Measurements from ENCODE around the gene SCLY. TPM values are rescaled to one million over a fixed set of nuclear protein-coding genes. Genes with fewer than 3 reads are reported as not detected.
A peak's percentile ranks its signal among the peaks of the same experiment; 100 is the strongest.

The SCLY gene
- total RNA-seq, 2 donors from 2014 or later: 18.5 to 32.4 TPM

DNA sequence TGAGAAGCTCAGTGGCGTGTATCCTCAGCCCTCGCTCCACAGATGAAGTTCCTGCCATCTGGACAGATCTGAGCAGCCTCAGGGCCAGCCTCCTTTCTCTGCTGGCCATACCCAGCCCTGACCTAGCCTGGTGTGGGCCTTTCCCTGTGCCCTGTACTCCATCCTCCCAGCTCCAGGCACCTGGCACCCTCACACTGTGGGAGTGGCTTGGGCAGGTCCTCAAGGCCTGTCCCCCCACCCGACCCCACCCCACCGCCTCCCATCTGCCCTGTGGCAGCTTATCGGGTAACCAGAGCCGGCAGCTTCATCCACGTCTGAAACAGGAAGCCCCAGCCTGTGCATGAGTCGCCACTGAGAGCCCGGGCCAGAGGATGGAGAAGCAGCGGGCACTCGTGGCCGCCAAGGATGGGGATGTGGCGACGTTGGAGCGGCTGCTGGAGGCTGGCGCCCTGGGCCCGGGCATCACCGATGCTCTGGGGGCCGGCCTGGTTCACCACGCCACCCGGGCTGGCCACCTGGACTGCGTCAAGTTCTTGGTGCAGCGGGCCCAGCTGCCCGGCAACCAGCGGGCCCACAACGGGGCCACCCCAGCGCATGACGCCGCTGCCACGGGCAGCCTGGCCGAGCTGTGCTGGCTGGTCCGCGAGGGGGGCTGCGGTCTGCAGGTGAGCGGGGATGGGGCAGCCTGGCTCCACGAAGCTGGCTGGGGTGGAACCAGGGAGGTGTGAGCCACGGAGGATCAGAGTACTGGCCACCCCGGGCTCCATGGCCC, 39.4 kb downstream of the SCLY start, which contains the start of gene ESPNL:
Gene ESPNL (plus strand): TSS at position 292 of the 772 bp plus-strand sequence. CDS start 80 bp downstream, at position 372.
- ATAC-seq (no peak), DNase-seq (peak in 2 of 4 donors; percentile 11 to 13)
- TF ChIP-seq POLR2A (IDR thresholded peaks at IDR 0.05) (no peak), CTCF (IDR thresholded peaks at IDR 0.05) (no peak)
- Histone ChIP-seq H3K4me1 (peaks cover 35% of the 10 kb centered on the region), H3K36me3 (replicated peaks in 1 of 2; ENCODE audit: insufficient read depth in 1 of 2, low read depth in 2 of 2) (no peaks in the 10 kb centered on the region), H3K27ac (peak within 1 kb of the TSS in 2 of 4 donors; percentile 14 to 55), H3K9me3 (no peaks in the 10 kb centered on the region), H3K4me3 (no peak within 1 kb of the TSS), H3K27me3 (no peaks in the 10 kb centered on the region)
- intact Hi-C loops (cut with DNase I): no loop called here
- 82 to 100% methylated on average over 3 to 36 of the region's 38 CpGs for WGBS, 2 donors

DNA sequence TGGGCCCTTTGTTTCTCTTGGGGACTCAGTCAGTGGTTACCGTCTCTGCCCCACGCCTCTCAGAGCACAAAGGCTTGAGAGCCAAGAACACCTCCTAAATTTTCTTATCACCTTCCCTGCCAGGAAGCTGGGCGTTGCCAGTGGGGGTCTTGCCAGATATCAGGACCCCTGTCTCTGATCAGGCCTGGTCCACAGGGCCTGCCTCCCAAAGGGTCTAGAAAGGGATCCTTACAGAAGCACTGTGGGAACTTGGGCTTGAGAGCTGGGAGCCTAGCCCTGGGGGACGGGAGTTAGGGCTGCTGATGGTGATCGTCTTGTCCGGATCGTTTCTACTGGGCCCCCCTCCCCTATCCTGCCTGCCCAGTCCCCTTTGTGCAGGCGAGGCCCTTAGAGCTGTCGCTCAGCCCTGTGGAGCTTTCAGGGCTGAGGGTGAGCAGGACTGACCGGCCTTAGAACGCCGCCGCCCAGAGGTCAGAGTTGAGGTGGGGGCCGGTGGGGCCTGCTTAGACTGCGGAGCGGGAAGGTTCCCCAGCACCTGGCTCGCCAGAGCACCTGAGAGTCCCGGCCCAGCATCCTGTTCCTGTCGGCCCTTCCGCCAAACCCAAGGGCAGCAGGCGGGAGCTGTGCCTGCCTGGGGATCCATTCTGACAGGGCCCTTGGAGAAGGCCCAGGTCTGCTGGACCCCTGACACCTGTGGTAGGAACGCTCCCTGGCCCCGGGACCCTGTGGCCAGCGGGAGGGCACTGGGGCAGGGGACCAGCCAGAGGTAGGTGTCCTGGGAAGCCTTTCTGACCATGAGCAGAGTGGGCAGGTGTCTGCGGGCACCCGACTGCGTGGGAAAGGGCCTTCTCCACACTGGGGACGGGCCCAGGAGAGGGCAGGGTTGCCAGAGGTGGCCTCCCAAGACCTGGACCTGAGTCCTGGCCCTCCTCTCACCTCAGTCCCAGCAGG, 40.3 kb downstream of the SCLY start:
- intact Hi-C loops (cut with DNase I): no loop called here
- no peak for ATAC-seq
- no peaks in the 10 kb centered on the region for H3K36me3 ChIP-seq (replicated peaks in 1 of 2; ENCODE audit: insufficient read depth in 1 of 2, low read depth in 2 of 2)
- peak in 2 of 4 donors; percentile 8 to 9 for DNase-seq
- WGBS, 2 donors: 86 to 100% methylated on average over 4 to 23 of the region's 28 CpGs
- H3K27ac ChIP-seq: no peak overlapping the region
- H3K4me1 ChIP-seq: peaks cover 30% of the 10 kb centered on the region
- TF ChIP-seq POLR2A (IDR thresholded peaks at IDR 0.05): no peak
- no peak for TF ChIP-seq CTCF (IDR thresholded peaks at IDR 0.05)
- H3K4me3 ChIP-seq: no peak overlapping the region
- no peaks in the 10 kb centered on the region for H3K9me3 ChIP-seq
- no peaks in the 10 kb centered on the region for H3K27me3 ChIP-seq

- no peak for TF ChIP-seq POLR2A (IDR thresholded peaks at IDR 0.05)
- no peak for TF ChIP-seq CTCF (IDR thresholded peaks at IDR 0.05)
- H3K9me3 ChIP-seq: no peaks in the 10 kb centered on the region
- H3K4me1 ChIP-seq: peaks cover 21% of the 10 kb centered on the region
- WGBS, 2 donors: 93 to 96% methylated on average over 12 to 29 of the region's 30 CpGs
- H3K27ac ChIP-seq: no peak overlapping the region
- no peaks in the 10 kb centered on the region for H3K27me3 ChIP-seq
- DNase-seq (peak in 1 of 4 donors; percentile 11), ATAC-seq (no peak)
- no peak overlapping the region for H3K4me3 ChIP-seq
- intact Hi-C loops (cut with DNase I): no loop called here
- no peaks in the 10 kb centered on the region for H3K36me3 ChIP-seq (replicated peaks in 1 of 2; ENCODE audit: insufficient read depth in 1 of 2, low read depth in 2 of 2)
Measured at GRCh38 chr2:238101891-238102841, 41.4 kb downstream of the SCLY start.

- peak in 2 of 4 donors; percentile 1 to 3 for DNase-seq
- H3K36me3 ChIP-seq (replicated peaks in 1 of 2; ENCODE audit: insufficient read depth in 1 of 2, low read depth in 2 of 2): no peaks in the 10 kb centered on the region
- no peaks in the 10 kb centered on the region for H3K9me3 ChIP-seq
- 88 to 90% methylated on average over 10 of the region's 10 CpGs for WGBS, 2 donors
- H3K4me3 ChIP-seq: no peak overlapping the region
- TF ChIP-seq CTCF (IDR thresholded peaks at IDR 0.05) (no peak), POLR2A (IDR thresholded peaks at IDR 0.05) (no peak)
- no peak for ATAC-seq
- H3K27ac ChIP-seq: no peak overlapping the region
- intact Hi-C loops (cut with DNase I): no loop called here
- peaks cover 14% of the 10 kb centered on the region for H3K4me1 ChIP-seq
- no peaks in the 10 kb centered on the region for H3K27me3 ChIP-seq
Measured at GRCh38 chr2:238102865-238103264, 42.1 kb downstream of the SCLY start.
